Liver (tissue), 9 donors: ENCODE measurements around the gene CERKL. TPM values are rescaled to one million over a fixed set of nuclear protein-coding genes. Genes with fewer than 3 reads are reported as not detected.

Experiments used
- DNase-seq: peaks from one replicate; pipeline ENCODE4 v3.0.0-alpha.2; 2017; ENCODE audit warnings: low spot score
- H3K27ac ChIP-seq, 2 donors: one replicate each; pipeline ENCODE4 v1.7.0; 2013; ENCODE audit warnings: inconsistent platforms in 2 of 2, low read length in 2 of 2, control low read depth in 1 of 2, low read depth in 1 of 2, mild to moderate bottlenecking in 1 of 2
- H3K27me3 ChIP-seq, 4 donors: one replicate each; pipeline versions ENCODE4 v1.6.1 to v1.7.0; 2013; ENCODE audit warnings: low read length in 3 of 4, inconsistent platforms in 1 of 4, mild to moderate bottlenecking in 1 of 4, moderate library complexity in 1 of 4; ENCODE audit not compliant: control insufficient read depth in 4 of 4, insufficient read depth in 4 of 4
- H3K36me3 ChIP-seq, 4 donors: one replicate each; pipeline versions ENCODE4 v1.6.1 to v1.7.0; 2013; ENCODE audit warnings: low read length in 3 of 4, mild to moderate bottlenecking in 3 of 4, low read depth in 1 of 4, moderate library complexity in 1 of 4; ENCODE audit not compliant: control insufficient read depth in 4 of 4, insufficient read depth in 3 of 4
- H3K4me1 ChIP-seq, 4 donors: one replicate each; pipeline versions ENCODE4 v1.6.1 to v1.7.0; 2013; ENCODE audit warnings: low read length in 3 of 4, mild to moderate bottlenecking in 3 of 4, moderate library complexity in 1 of 4; ENCODE audit not compliant: control insufficient read depth in 4 of 4, insufficient read depth in 4 of 4
- H3K4me3 ChIP-seq, 3 donors: one replicate each; pipeline versions ENCODE4 v1.6.1 to v1.7.0; 2013; ENCODE audit warnings: low read length in 3 of 3, control low read depth in 1 of 3, low read depth in 1 of 3, mild to moderate bottlenecking in 1 of 3
- H3K9ac ChIP-seq, 2 donors: one replicate each; pipeline ENCODE4 v1.7.0; 2013; ENCODE audit warnings: low read length in 2 of 2, mild to moderate bottlenecking in 2 of 2, moderate library complexity in 2 of 2, control low read depth in 1 of 2, low read depth in 1 of 2
- H3K9me3 ChIP-seq, 4 donors: one replicate each; pipeline versions ENCODE4 v1.6.1 to v1.7.0; 2013; ENCODE audit warnings: low read length in 3 of 4; ENCODE audit not compliant: control insufficient read depth in 4 of 4
- ATF3 ChIP-seq: IDR thresholded peaks from 2 replicates; pipeline ENCODE4 v1.6.1; 2016; ENCODE audit warnings: antibody characterized with exemption
- CTCF ChIP-seq: fragments of 150-350 bp; IDR thresholded peaks from 2 replicates; pipeline ENCODE4 v1.5.1; 2017; ENCODE audit warnings: improper control_type of control experiment, low read depth, low read length; ENCODE audit not compliant: missing input control
- EGR1 ChIP-seq, 2 donors: IDR thresholded peaks; 2 replicates each; pipeline ENCODE4 v1.6.1; 2016 to 2018; ENCODE audit warnings: antibody characterized with exemption in 2 of 2, low read depth in 2 of 2
- FOXA2 ChIP-seq: IDR thresholded peaks from 2 replicates; pipeline ENCODE4 v1.6.1; 2016; ENCODE audit warnings: antibody characterized with exemption
- GABPA ChIP-seq, 2 donors: IDR thresholded peaks in 1 of 2; conservative IDR thresholded peaks in 1 of 2; 2 replicates each; pipeline ENCODE4 v1.6.1; 2016; ENCODE audit warnings: antibody characterized with exemption in 2 of 2, mild to moderate bottlenecking in 1 of 2, moderate library complexity in 1 of 2
- HNF4A ChIP-seq, 2 donors: conservative IDR thresholded peaks; 2 replicates each; pipeline ENCODE4 v1.6.1; 2016; ENCODE audit warnings: antibody characterized with exemption in 2 of 2, mild to moderate bottlenecking in 2 of 2
- HNF4G ChIP-seq: IDR thresholded peaks from 2 replicates; pipeline ENCODE4 v1.6.1; 2016; ENCODE audit warnings: antibody characterized with exemption
- JUND ChIP-seq, 2 donors: IDR thresholded peaks; 2 replicates each; pipeline ENCODE4 v1.6.1; 2016; ENCODE audit warnings: antibody characterized with exemption in 2 of 2
- MAX ChIP-seq: IDR thresholded peaks from 2 replicates; pipeline ENCODE4 v1.6.1; 2016; ENCODE audit warnings: antibody characterized with exemption
- RAD21 ChIP-seq, 2 donors: IDR thresholded peaks; 2 replicates each; pipeline ENCODE4 v1.6.1; 2016; ENCODE audit warnings: antibody characterized with exemption in 2 of 2, mild to moderate bottlenecking in 2 of 2
- REST ChIP-seq: IDR thresholded peaks from 2 replicates; pipeline ENCODE4 v1.6.1; 2016; ENCODE audit warnings: antibody characterized with exemption, mild to moderate bottlenecking
- SP1 ChIP-seq: IDR thresholded peaks from 2 replicates; pipeline ENCODE4 v1.6.1; 2018; ENCODE audit warnings: antibody characterized with exemption, mild to moderate bottlenecking
- TAF1 ChIP-seq: conservative IDR thresholded peaks from 2 replicates; pipeline ENCODE4 v1.6.1; 2016; ENCODE audit warnings: antibody characterized with exemption, mild to moderate bottlenecking
- YY1 ChIP-seq: IDR thresholded peaks from 2 replicates; pipeline ENCODE4 v1.6.1; 2016; ENCODE audit warnings: antibody characterized with exemption, mild to moderate bottlenecking
- ZBTB33 ChIP-seq: IDR thresholded peaks from 2 replicates; pipeline ENCODE4 v1.6.1; 2016; ENCODE audit warnings: antibody characterized with exemption
- WGBS: extraction: QIAGEN DNeasy Blood & Tissue Kit; methylation state at CpG from one replicate; pipeline ENCODE4 v1.1.7; 2013; 5-methylcytosine and 5-hydroxymethylcytosine counted together
- polyA plus RNA-seq, 2 donors: library from polyadenylated mRNA; stranded (reverse) in 1 of 2; unstranded in 1 of 2; fragments of 200-250 nt in 1 of 2; fragments of >200 nt in 1 of 2; fragmentation: Nextera tagmentation in 1 of 2; extraction: Ambion mirVana in 1 of 2; gene quantifications; one replicate each; pipeline versions ENCODE4 v1.2.1 to v1.2.3, GENCODE V29; 2013 to 2015
- total RNA-seq, 2 donors: library from RNA; depleted of rRNA; stranded (reverse); fragments of >200 nt; gene quantifications; one replicate each; pipeline ENCODE4 v1.2.3, GENCODE V29; 2014
- donor health status: healthy.
- donor health status: healthy.
- donor health status: healthy.
- donor health status: healthy.
- donor health status: healthy.

Gene CERKL
- total and polyA plus RNA-seq, 4 donors = 0.50 to 0.79 TPM; not detected in 2

GRCh38 chr2:181662287-181662686 lies 5.4 kb upstream of the CERKL start:
- Histone ChIP-seq H3K4me1 (peaks cover 0 to under 1% (median 0%) of the 10 kb centered on the region in 4 donors), H3K36me3 (no peaks in the 10 kb centered on the region), H3K27me3 (peaks cover 0 to 4% (median 1%) of the 10 kb centered on the region in 4 donors), H3K27ac (no peak overlapping the region), H3K4me3 (no peak overlapping the region), H3K9ac (no peak overlapping the region), H3K9me3 (peaks cover 0 to 3% (median 0%) of the 10 kb centered on the region in 4 donors)
- WGBS = 91% methylated on average over 2 of the region's 2 CpGs
- no peak for DNase-seq
- no peak for TF ChIP-seq REST
- TF ChIP-seq TAF1 = no peak
- no peak for TF ChIP-seq CTCF
- TF ChIP-seq FOXA2 = no peak
- no peak for TF ChIP-seq MAX
- TF ChIP-seq YY1 = no peak
- no peak for TF ChIP-seq RAD21 (IDR thresholded peaks at IDR 0.05)
- TF ChIP-seq EGR1 (IDR thresholded peaks at IDR 0.05; ENCODE audit: low read depth in 2 of 2) = no peak
- no peak for TF ChIP-seq HNF4G

- Histone ChIP-seq H3K36me3 (no peaks in the 10 kb centered on the region), H3K9me3 (no peaks in the 10 kb centered on the region), H3K9ac (no peak overlapping the region), H3K27ac (no peak overlapping the region), H3K4me3 (no peak overlapping the region), H3K27me3 (peaks cover 0 to 5% (median under 1%) of the 10 kb centered on the region in 4 donors), H3K4me1 (peaks cover 0 to 12% (median 8%) of the 10 kb centered on the region in 4 donors)
- TF ChIP-seq HNF4A (conservative IDR thresholded peaks at IDR 0.05) (no peak), GABPA (IDR thresholded peaks at IDR 0.05 in 1 of 2, conservative IDR thresholded peaks at IDR 0.05 in 1 of 2) (no peak), RAD21 (IDR thresholded peaks at IDR 0.05) (no peak), YY1 (no peak), JUND (IDR thresholded peaks at IDR 0.05) (no peak), ATF3 (no peak), SP1 (no peak), HNF4G (no peak), FOXA2 (no peak), EGR1 (IDR thresholded peaks at IDR 0.05; ENCODE audit: low read depth in 2 of 2) (no peak), CTCF (no peak), MAX (no peak), REST (no peak), ZBTB33 (no peak)
- no peak for DNase-seq
- WGBS = 48% methylated on average over 3 of the region's 3 CpGs
These were observed 3.3 kb upstream of the CERKL start for GRCh38 chr2:181660181-181660580.
